ENCODE data around the gene SAMD4B. TPM values are rescaled to one million over a fixed set of nuclear protein-coding genes. Genes with fewer than 3 reads are reported as not detected.

The SAMD4B gene
- total and polyA plus RNA-seq, 2 of the 8 experiments (the other 6 are each of a cell fraction or from before 2014, with no cell fraction given): 137 to 158 TPM

DNA sequence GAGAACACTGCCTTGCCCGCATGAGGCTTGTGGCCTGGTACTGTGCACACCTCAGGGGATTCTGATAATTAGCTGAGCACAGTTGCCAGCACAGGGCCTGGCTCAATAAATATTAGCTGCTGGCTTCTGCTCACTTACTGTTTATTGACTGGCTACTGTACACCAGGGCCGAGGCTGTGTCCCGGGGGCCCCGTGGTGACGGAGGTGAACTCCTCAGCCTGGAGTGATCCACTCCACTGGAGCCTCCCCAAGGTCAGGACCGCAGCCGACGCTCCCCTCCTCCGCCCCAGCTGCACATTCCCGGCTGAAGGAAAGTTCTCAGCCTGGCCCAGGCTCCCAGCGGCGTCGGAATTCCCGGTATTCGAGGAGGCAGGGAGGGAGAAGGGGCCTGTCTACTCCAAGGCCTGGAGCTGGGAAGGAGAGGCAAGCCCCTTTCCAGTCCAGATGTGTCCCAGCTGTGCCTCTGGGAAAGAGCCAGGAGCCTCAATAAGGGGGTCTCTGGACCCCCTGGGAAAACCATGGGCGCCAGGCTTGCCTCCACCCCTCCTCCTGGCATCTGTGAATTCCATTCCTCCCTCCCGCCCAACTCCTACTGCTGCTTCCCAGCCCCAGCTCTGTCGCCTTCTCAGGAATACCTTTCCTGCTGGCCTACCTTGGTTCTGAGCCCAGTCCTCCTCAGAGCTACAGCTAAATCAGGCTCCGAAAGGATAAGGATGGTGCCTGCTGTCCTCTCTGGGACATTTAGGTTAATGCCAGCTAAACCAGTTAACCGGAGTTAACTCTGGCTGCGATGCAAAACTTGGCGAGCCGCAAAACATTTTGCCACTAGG, 86.3 kb downstream of the SAMD4B start (continued):
- TF ChIP-seq CHD2 (IDR thresholded peaks at IDR 0.05; ENCODE audit: low read length): no peak; the same call in 1 of the 2 replicates
- TF ChIP-seq RFX5 (IDR thresholded peaks at IDR 0.05; ENCODE audit: borderline replicate concordance, low read depth, low read length): 0 out of 2 replicates have a peak, but pooled peaks have one; percentile 18
- TF ChIP-seq FOSL1 (IDR thresholded peaks at IDR 0.05; ENCODE audit: insufficient read depth, low read depth, low read length): no peak
- TF ChIP-seq MAFK (IDR thresholded peaks at IDR 0.05; ENCODE audit: low read depth, low read length): no peak
- no peak for TF ChIP-seq CREB1 (IDR thresholded peaks at IDR 0.05)
- no peak for TF ChIP-seq ATF2 (IDR thresholded peaks at IDR 0.05; ENCODE audit: low read length)
- TF ChIP-seq, protein P1, sequence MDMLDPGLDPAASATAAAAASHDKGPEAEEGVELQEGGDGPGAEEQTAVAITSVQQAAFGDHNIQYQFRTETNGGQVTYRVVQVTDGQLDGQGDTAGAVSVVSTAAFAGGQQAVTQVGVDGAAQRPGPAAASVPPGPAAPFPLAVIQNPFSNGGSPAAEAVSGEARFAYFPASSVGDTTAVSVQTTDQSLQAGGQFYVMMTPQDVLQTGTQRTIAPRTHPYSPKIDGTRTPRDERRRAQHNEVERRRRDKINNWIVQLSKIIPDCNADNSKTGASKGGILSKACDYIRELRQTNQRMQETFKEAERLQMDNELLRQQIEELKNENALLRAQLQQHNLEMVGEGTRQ (IDR thresholded peaks at IDR 0.05; ENCODE audit: low read length): no peak
- no peak for TF ChIP-seq KDM1A (IDR thresholded peaks at IDR 0.05; ENCODE audit: borderline replicate concordance, low read length)
- TF ChIP-seq YY1 (IDR thresholded peaks at IDR 0.05; ENCODE audit: low read depth, low read length): 0 out of 2 replicates have a peak, but pooled peaks have one; percentile 29
- no peak for TF ChIP-seq JUN (IDR thresholded peaks at IDR 0.05; ENCODE audit: low read depth, low read length)
- TF ChIP-seq GABPA (IDR thresholded peaks at IDR 0.05; ENCODE audit: borderline replicate concordance, insufficient read depth, low read length): no peak
- no peak for TF ChIP-seq JUND (IDR thresholded peaks at IDR 0.05; ENCODE audit: low read length)
- no peak for TF ChIP-seq KDM4A (IDR thresholded peaks at IDR 0.05; ENCODE audit: low read depth, low read length, severe bottlenecking)
- TF ChIP-seq EP300 (IDR thresholded peaks at IDR 0.05; ENCODE audit: borderline replicate concordance in 1 of 2, low read depth in 2 of 2, low read length in 2 of 2): peak in 1 of 2 experiments; percentile 92; a peak in 1 of 3 replicates
- TF ChIP-seq TAF7 (optimal IDR thresholded peaks at IDR 0.05; ENCODE audit: borderline replicate concordance, low read depth, low read length): no peak
- TF ChIP-seq KDM5A (IDR thresholded peaks at IDR 0.05; ENCODE audit: low read length): no peak
- no peak for TF ChIP-seq E2F6 (IDR thresholded peaks at IDR 0.05)
- TF ChIP-seq TEAD4 (IDR thresholded peaks at IDR 0.05; ENCODE audit: low read depth, low read length): peak; percentile 99
- TF ChIP-seq NRF1 (IDR thresholded peaks at IDR 0.05; ENCODE audit: low read depth, low read length): no peak; the same call in 1 of the 2 replicates
- TF ChIP-seq NANOG (IDR thresholded peaks at IDR 0.05; ENCODE audit: insufficient read depth, low read depth, low read length, poor library complexity, severe bottlenecking): no peak

Measured in H1 (cell line).